GM21528 (cell line): ENCODE data around the gene POLN.

ENCODE experiments used
- ATAC-seq: cut with Tn5 transposase; IDR thresholded peaks from one replicate; pipeline ENCODE4 v1.9.1; 2021; ENCODE audit warnings: mild to moderate bottlenecking, moderate library complexity; ENCODE audit not compliant: unreplicated experiment, low FRiP score

POLN gene

GRCh38 chr4:2241410-2242353 is at the start of gene POLN, which contains the start of gene HAUS3:
POLN (minus strand) TSS chr4:2242121; CDS start chr4:2229231, 12,890 bp downstream.
HAUS3 (minus strand) TSS chr4:2242121; CDS start chr4:2240946, 1,175 bp downstream.
- ATAC-seq, result peak; percentile 90

GRCh38 chr4:2290974-2291704 is 49.2 kb upstream of the POLN start:
- ATAC-seq, result no peak

- no peak for ATAC-seq
Measured at GRCh38 chr4:2290488-2290887, 48.6 kb upstream of the POLN start.

GRCh38 chr4:2289955-2290333 is 48.0 kb upstream of the POLN start:
- no peak for ATAC-seq

GRCh38 chr4:2289311-2289954 is 47.5 kb upstream of the POLN start:
- ATAC-seq, result no peak

- no peak for ATAC-seq
Measured at GRCh38 chr4:2288051-2288541, 46.2 kb upstream of the POLN start.

- no peak for ATAC-seq
Measured at GRCh38 chr4:2287594-2287915, 45.6 kb upstream of the POLN start.

GRCh38 chr4:2286904-2287593 is 45.1 kb upstream of the POLN start:
- ATAC-seq, result no peak

- no peak for ATAC-seq
Measured at GRCh38 chr4:2285613-2286381, 43.9 kb upstream of the POLN start.

GRCh38 chr4:2284934-2285612 is 43.2 kb upstream of the POLN start:
- ATAC-seq, result no peak

GRCh38 chr4:2284161-2284933 is 42.4 kb upstream of the POLN start:
- no peak for ATAC-seq

- ATAC-seq, result no peak
Measured at GRCh38 chr4:2283199-2283711, 41.3 kb upstream of the POLN start.

GRCh38 chr4:2281575-2282343 is 39.8 kb upstream of the POLN start:
- peak; percentile 82 for ATAC-seq

GRCh38 chr4:2280531-2281300 is 38.8 kb upstream of the POLN start:
- no peak for ATAC-seq

- no peak for ATAC-seq
Measured at GRCh38 chr4:2277956-2278355, 36.0 kb upstream of the POLN start.

- no peak for ATAC-seq
Measured at GRCh38 chr4:2276581-2277325, 34.8 kb upstream of the POLN start.
